GOT3 (cell line): ENCODE measurements around the gene SV2B.

Experiments
- DNase-seq: peaks from one replicate; lab custom pipeline; 2025; ENCODE audit warnings: mixed read lengths; lab: John Stamatoyannopoulos, UW

Gene SV2B

GRCh38 chr15:91271565-91272153, 171.6 kb downstream of the SV2B start:
- DNase-seq, result peak; percentile 13

GRCh38 chr15:91275844-91276243, 175.8 kb downstream of the SV2B start:
- no peak for DNase-seq

GRCh38 chr15:91278951-91279350, 178.9 kb downstream of the SV2B start:
- no peak for DNase-seq

- DNase-seq, result no peak
These were observed 179.4 kb downstream of the SV2B start for GRCh38 chr15:91279486-91279885.

GRCh38 chr15:91281947-91282346, 181.9 kb downstream of the SV2B start:
- no peak for DNase-seq

- no peak for DNase-seq
These were observed 182.4 kb downstream of the SV2B start for GRCh38 chr15:91282486-91282885.

GRCh38 chr15:91283155-91283554, 183.1 kb downstream of the SV2B start:
- DNase-seq, result no peak

GRCh38 chr15:91284758-91285466, 184.9 kb downstream of the SV2B start:
- no peak for DNase-seq

GRCh38 chr15:91289324-91289723, 189.3 kb downstream of the SV2B start:
- DNase-seq, result no peak

GRCh38 chr15:91290553-91290952, 190.5 kb downstream of the SV2B start:
- no peak for DNase-seq

GRCh38 chr15:91291673-91292072, 191.6 kb downstream of the SV2B start:
- DNase-seq, result no peak

- DNase-seq, result no peak
These were observed 194.3 kb downstream of the SV2B start for GRCh38 chr15:91294344-91294743.

- DNase-seq, result no peak
These were observed 194.7 kb downstream of the SV2B start for GRCh38 chr15:91294795-91295194.

- no peak for DNase-seq
These were observed 198.0 kb downstream of the SV2B start for GRCh38 chr15:91298101-91298500.

- no peak for DNase-seq
These were observed 202.8 kb downstream of the SV2B start for GRCh38 chr15:91302588-91303439.

- DNase-seq, result no peak
These were observed 204.2 kb downstream of the SV2B start for GRCh38 chr15:91304210-91304609.

- no peak for DNase-seq
These were observed 204.7 kb downstream of the SV2B start for GRCh38 chr15:91304786-91305185.

- no peak for DNase-seq
These were observed 206.1 kb downstream of the SV2B start for GRCh38 chr15:91306144-91306543.

- no peak for DNase-seq
These were observed 207.5 kb downstream of the SV2B start for GRCh38 chr15:91307601-91308000.

- no peak for DNase-seq
These were observed 208.1 kb downstream of the SV2B start for GRCh38 chr15:91308199-91308598.

GRCh38 chr15:91308855-91309254, 208.8 kb downstream of the SV2B start:
- no peak for DNase-seq

GRCh38 chr15:91311986-91312385, 211.9 kb downstream of the SV2B start:
- no peak for DNase-seq

GRCh38 chr15:91316126-91316525, 216.1 kb downstream of the SV2B start:
- DNase-seq, result no peak
